HEK293 (cell line): ENCODE results near the gene FBXO21.

Experiments
- CTCF ChIA-PET: fragments of 350-600 bp; formaldehyde crosslinking; extraction: SDS; loops from one replicate; lab custom pipeline; 2021; ENCODE audit warnings: antibody characterized with exemption; lab: Yijun Ruan, JAX
- POLR2A ChIA-PET: fragments of 300-600 bp; formaldehyde crosslinking; extraction: SDS; loops from one replicate; lab custom pipeline; 2020; ENCODE audit warnings: antibody characterized with exemption, inconsistent platforms; lab: Yijun Ruan, JAX
- H3K27ac ChIP-seq: fragments of 200-500 bp; sonication (Bioruptor generic); 2 replicates; pipeline ENCODE4 v1.5.1; 2014; ENCODE audit warnings: low read depth, low read length, control low read depth, inconsistent platforms; ENCODE audit errors: extremely low read depth
- H3K36me3 ChIP-seq, 2 experiments: fragments of 200-500 bp in 1 of 2; sonication (Bioruptor generic) in 1 of 2; 1 replicate in 1 of 2; 2 replicates in 1 of 2; pipeline ENCODE4 v1.5.1; 2014 to 2017; ENCODE audit warnings: inconsistent platforms in 2 of 2, low read length in 2 of 2; ENCODE audit not compliant: control insufficient read depth in 2 of 2, insufficient read depth in 1 of 2
- H3K4me1 ChIP-seq: fragments of 200-500 bp; sonication (Bioruptor generic); 2 replicates; pipeline ENCODE4 v1.5.1; 2014; ENCODE audit warnings: mild to moderate bottlenecking, low read length, inconsistent platforms; ENCODE audit not compliant: control insufficient read depth, insufficient read depth
- H3K4me3 ChIP-seq: 2 replicates; pipeline ENCODE4 v1.5.1; 2011; ENCODE audit warnings: low read depth, mild to moderate bottlenecking, control low read depth, low read length, moderate library complexity
- H3K9me3 ChIP-seq: fragments of 200-500 bp; sonication (Bioruptor generic); 2 replicates; pipeline ENCODE4 v1.5.1; 2014; ENCODE audit warnings: low read depth, low read length, inconsistent platforms; ENCODE audit not compliant: control insufficient read depth, insufficient read depth
- CTCF ChIP-seq: fragments of 450-650 bp; formaldehyde crosslinking; IDR thresholded peaks from 2 replicates; pipeline ENCODE4 v1.5.1; 2016; ENCODE audit warnings: missing biosample characterization, missing genetic modification characterization
- INSM2 ChIP-seq: fragments of 450-650 bp; formaldehyde crosslinking; IDR thresholded peaks from 2 replicates; pipeline ENCODE4 v1.5.1; 2016; ENCODE audit warnings: missing biosample characterization, missing genetic modification characterization
- KLF16 ChIP-seq: fragments of 450-650 bp; formaldehyde crosslinking; IDR thresholded peaks from 2 replicates; pipeline ENCODE4 v1.5.1; 2017; ENCODE audit warnings: missing biosample characterization, missing genetic modification characterization
- PBX3 ChIP-seq: sonication (generic); formaldehyde crosslinking; IDR thresholded peaks from 2 replicates; pipeline ENCODE4 v1.8.1; 2022; ENCODE audit warnings: mild to moderate bottlenecking, moderate library complexity, missing genetic modification reagents
- RBAK ChIP-seq: fragments of 450-650 bp; formaldehyde crosslinking; IDR thresholded peaks from 2 replicates; pipeline ENCODE4 v1.5.1; 2016; ENCODE audit warnings: missing biosample characterization, missing genetic modification characterization
- ZBTB11 ChIP-seq: fragments of 450-650 bp; formaldehyde crosslinking; conservative IDR thresholded peaks from 2 replicates; pipeline ENCODE4 v1.5.1; 2016; ENCODE audit warnings: low read depth, missing biosample characterization, missing genetic modification characterization
- ZBTB21 ChIP-seq: fragments of 450-650 bp; formaldehyde crosslinking; IDR thresholded peaks from 2 replicates; pipeline ENCODE4 v1.5.1; 2017; ENCODE audit warnings: missing biosample characterization, missing genetic modification characterization
- ZBTB8A ChIP-seq: fragments of 450-650 bp; formaldehyde crosslinking; IDR thresholded peaks from 2 replicates; pipeline ENCODE4 v1.5.1; 2016; ENCODE audit warnings: missing biosample characterization, missing genetic modification characterization
- ZNF112 ChIP-seq: fragments of 450-650 bp; formaldehyde crosslinking; IDR thresholded peaks from 2 replicates; pipeline ENCODE4 v1.5.0; 2017; ENCODE audit warnings: missing biosample characterization, missing genetic modification characterization
- ZNF157 ChIP-seq: fragments of 450-650 bp; formaldehyde crosslinking; IDR thresholded peaks from 2 replicates; pipeline ENCODE4 v1.5.1; 2016; ENCODE audit warnings: missing biosample characterization, missing genetic modification characterization
- ZNF174 ChIP-seq: fragments of 450-650 bp; formaldehyde crosslinking; IDR thresholded peaks from 2 replicates; pipeline ENCODE4 v1.5.0; 2017; ENCODE audit warnings: missing biosample characterization, mild to moderate bottlenecking, missing genetic modification characterization
- ZNF223 ChIP-seq: fragments of 450-650 bp; formaldehyde crosslinking; IDR thresholded peaks from 2 replicates; pipeline ENCODE4 v1.5.1; 2016; ENCODE audit warnings: missing biosample characterization, missing genetic modification characterization
- ZNF26 ChIP-seq: fragments of 450-650 bp; formaldehyde crosslinking; IDR thresholded peaks from 2 replicates; pipeline ENCODE4 v1.5.1; 2016; ENCODE audit warnings: missing biosample characterization, missing genetic modification characterization
- ZNF341 ChIP-seq: fragments of 450-650 bp; formaldehyde crosslinking; IDR thresholded peaks from 2 replicates; pipeline ENCODE4; 2016; ENCODE audit warnings: low read depth, missing biosample characterization, missing genetic modification characterization
- ZNF426 ChIP-seq: fragments of 450-650 bp; formaldehyde crosslinking; IDR thresholded peaks from 2 replicates; pipeline ENCODE4 v1.5.1; 2017; ENCODE audit warnings: missing biosample characterization, missing genetic modification characterization, mild to moderate bottlenecking, inconsistent platforms, moderate library complexity
- ZNF488 ChIP-seq: fragments of 450-650 bp; formaldehyde crosslinking; IDR thresholded peaks from 2 replicates; pipeline ENCODE4 v1.5.1; 2016; ENCODE audit warnings: missing biosample characterization, missing genetic modification characterization
- ZNF654 ChIP-seq: fragments of 450-650 bp; formaldehyde crosslinking; IDR thresholded peaks from 2 replicates; pipeline ENCODE4 v1.5.1; 2016; ENCODE audit warnings: low read depth, missing biosample characterization, missing genetic modification characterization
- ZNF658 ChIP-seq: fragments of 450-650 bp; formaldehyde crosslinking; IDR thresholded peaks from 2 replicates; pipeline ENCODE4; 2016; ENCODE audit warnings: missing biosample characterization, missing genetic modification characterization
- ZNF677 ChIP-seq: fragments of 450-650 bp; IDR thresholded peaks from 2 replicates; pipeline ENCODE4 v1.5.0; 2018; ENCODE audit warnings: missing biosample characterization, mild to moderate bottlenecking, missing genetic modification characterization, moderate library complexity
- ZNF76 ChIP-seq: fragments of 450-650 bp; formaldehyde crosslinking; IDR thresholded peaks from 2 replicates; pipeline ENCODE4; 2016; ENCODE audit warnings: low read depth, missing biosample characterization, missing genetic modification characterization, borderline replicate concordance
- ZNF792 ChIP-seq: fragments of 450-650 bp; formaldehyde crosslinking; IDR thresholded peaks from 2 replicates; pipeline ENCODE4 v1.5.1; 2016; ENCODE audit warnings: missing biosample characterization, missing genetic modification characterization
- ZSCAN30 ChIP-seq: fragments of 450-650 bp; IDR thresholded peaks from 2 replicates; pipeline ENCODE4 v1.5.1; 2018; ENCODE audit warnings: missing biosample characterization, mild to moderate bottlenecking, missing genetic modification characterization, moderate library complexity

Gene FBXO21

GRCh38 chr12:117190210-117190781 lies at the start of gene FBXO21 (continued):
- no peak for TF ChIP-seq ZNF157 (tag by site-specific recombination)
- no peak for TF ChIP-seq RBAK (tag by site-specific recombination)
- TF ChIP-seq ZBTB8A (tag by site-specific recombination) = peak; percentile 63
- TF ChIP-seq ZNF654 (tag by site-specific recombination) = no peak
- no peak for TF ChIP-seq ZNF174 (tag by site-specific recombination)
- TF ChIP-seq ZNF677 (tag by site-specific recombination) = no peak
- no peak for TF ChIP-seq ZNF426 (tag by site-specific recombination)
- TF ChIP-seq ZNF341 (tag by site-specific recombination) = no peak
- TF ChIP-seq ZBTB11 (tag by site-specific recombination) = no peak; the same call in 1 of the 2 replicates
- peak; percentile 63; the same call in 1 of the 2 replicates for TF ChIP-seq ZSCAN30 (tag by site-specific recombination)
- TF ChIP-seq ZNF792 (tag by site-specific recombination) = no peak
- TF ChIP-seq INSM2 = no peak
- peak; percentile 94 for TF ChIP-seq ZNF223 (tag by site-specific recombination)
- TF ChIP-seq ZNF76 (tag by site-specific recombination) = peak; percentile 43; the same call in 1 of the 2 replicates
- TF ChIP-seq PBX3 (CRISPR knock-in tag) = no peak
- no peak for TF ChIP-seq ZNF488
- TF ChIP-seq ZNF26 (tag by site-specific recombination) = no peak
- TF ChIP-seq, all 188 proteins: peak for 40

- no peaks in the 10 kb centered on the region for H3K9me3 ChIP-seq
- no peaks in the 10 kb centered on the region for H3K4me1 ChIP-seq
- H3K4me3 ChIP-seq = no peak overlapping the region
- no peaks in the 10 kb centered on the region for H3K36me3 ChIP-seq
- no peak overlapping the region for H3K27ac ChIP-seq
- CTCF ChIA-PET = interaction anchor here (0.6 to 7.0 kb wide), 46 partner anchors 9 to 641 kb away, joined by 3 to 75 read pairs (median 4); no protein-coding TSS in a partner anchor
- POLR2A ChIA-PET = no interaction called here
- TF ChIP-seq ZBTB21 (tag by site-specific recombination) = no peak
- no peak for TF ChIP-seq ZNF112 (tag by site-specific recombination)
- TF ChIP-seq KLF16 = no peak
- TF ChIP-seq CTCF (tag by site-specific recombination) = peak; percentile 31; the same call in 1 of the 2 replicates
- TF ChIP-seq ZNF658 (tag by site-specific recombination) = no peak
Observed at GRCh38 chr12:117236456-117237001, 46.3 kb upstream of the FBXO21 start.
